Panc1 (cell line): ENCODE measurements around the gene SPAG6. TPM values are rescaled to one million over a fixed set of nuclear protein-coding genes. Genes with fewer than 3 reads are reported as not detected.

Experiments
- ATAC-seq: fragments of 200-7000 bp; cut with Tn5 transposase; 2 replicates; pipeline ENCODE4 v1.9.1; 2020; ENCODE audit warnings: mild to moderate bottlenecking, moderate library complexity
- BruUV-seq: library from RNA; stranded (reverse); fragments of 400-500 nt; replicated peaks from 2 replicates; lab custom pipeline; 2021; lab: Mats Ljungman, UMichigan
- CTCF ChIA-PET: fragments of 300-600 bp; sonication (Branson Sonifier 250); formaldehyde crosslinking; loops from one replicate; lab custom pipeline; 2022; ENCODE audit warnings: antibody characterized with exemption; lab: Charles Lee
- POLR2A ChIA-PET: fragments of 300-600 bp; sonication (Branson Sonifier 250); formaldehyde crosslinking; loops from one replicate; lab custom pipeline; 2022; ENCODE audit warnings: antibody characterized with exemption; lab: Charles Lee
- DNase-seq: peaks from one replicate; pipeline ENCODE4 v3.0.0-alpha.2; 2010; ENCODE audit warnings: low read depth, low spot score
- H3K27ac ChIP-seq: 2 replicates; pipeline ENCODE4 v1.5.1; 2011; ENCODE audit warnings: mild to moderate bottlenecking, low read length, inconsistent platforms
- H3K27me3 ChIP-seq: fragments of 200-500 bp; sonication (Bioruptor generic); 2 replicates; pipeline ENCODE4 v1.6.0; 2014; ENCODE audit warnings: low read length, inconsistent platforms; ENCODE audit not compliant: control insufficient read depth, insufficient read depth
- H3K36me3 ChIP-seq: fragments of 200-500 bp; sonication (Bioruptor generic); 2 replicates; pipeline ENCODE4 v1.5.1; 2014; ENCODE audit warnings: inconsistent platforms, mild to moderate bottlenecking, low read length, moderate library complexity; ENCODE audit not compliant: control insufficient read depth, insufficient read depth
- H3K4me1 ChIP-seq: 2 replicates; pipeline ENCODE4 v1.5.1; 2011; ENCODE audit warnings: inconsistent platforms, mild to moderate bottlenecking, low read length, moderate library complexity; ENCODE audit not compliant: control insufficient read depth, insufficient read depth
- H3K4me3 ChIP-seq, 2 experiments: 2 replicates each; pipeline ENCODE4 v1.5.1; 2011 to 2012; ENCODE audit warnings: low read depth in 2 of 2, low read length in 2 of 2, mild to moderate bottlenecking in 2 of 2, inconsistent platforms in 1 of 2, moderate library complexity in 1 of 2
- H3K9me3 ChIP-seq: fragments of 200-500 bp; sonication (Bioruptor generic); 2 replicates; pipeline ENCODE4 v1.5.1; 2014; ENCODE audit warnings: low read depth, mild to moderate bottlenecking, inconsistent platforms, low read length, moderate library complexity; ENCODE audit not compliant: control insufficient read depth, insufficient read depth
- CTCF ChIP-seq: fragments of 450-650 bp; IDR thresholded peaks from 2 replicates; pipeline ENCODE4 v1.5.1; 2017; ENCODE audit warnings: mild to moderate bottlenecking
- POLR2AphosphoS5 ChIP-seq: IDR thresholded peaks from 2 replicates; pipeline ENCODE4 v1.6.1; 2012; ENCODE audit warnings: mild to moderate bottlenecking, low read depth, low read length, moderate library complexity
- REST ChIP-seq, 2 experiments: IDR thresholded peaks; 2 replicates each; pipeline ENCODE4 v1.6.1; 2011 to 2012; ENCODE audit warnings: low read depth in 2 of 2, control low read depth in 1 of 2, low read length in 1 of 2, mild to moderate bottlenecking in 1 of 2, moderate library complexity in 1 of 2; ENCODE audit not compliant: insufficient read depth in 1 of 2
- SIN3A ChIP-seq: IDR thresholded peaks from 2 replicates; pipeline ENCODE4 v1.6.1; 2012; ENCODE audit warnings: low read depth, mild to moderate bottlenecking, low read length, moderate library complexity, borderline replicate concordance; ENCODE audit not compliant: insufficient read depth
- TCF7L2 ChIP-seq: IDR thresholded peaks from 2 replicates; pipeline ENCODE4 v1.6.1; 2011; ENCODE audit warnings: mild to moderate bottlenecking, low read depth, low read length, inconsistent platforms
- in situ Hi-C: cut with HindIII; loops from 2 replicates; pipeline ENCODE4 v1.10.0; 2016; ENCODE audit warnings: low sequenced_read_pairs, low pct_unique_long_range_greater_than_20kb
- intact Hi-C: fragments of 100-400 bp; cut with micrococcal nuclease; formaldehyde crosslinking; loops from one replicate; pipeline ENCODE4 v1.10.0; 2022; ENCODE audit not compliant: unreplicated experiment
- total RNA-seq: library from RNA; stranded (reverse); gene quantifications from one replicate; pipeline ENCODE4 v1.2.1, GENCODE V29; 2021; ENCODE audit not compliant: unreplicated experiment

Gene SPAG6
- total RNA-seq, 1 experiment from 2014 or later: not detected

- Histone ChIP-seq H3K9me3 (no peaks in the 10 kb centered on the region), H3K4me1 (no peaks in the 10 kb centered on the region), H3K4me3 (no peak overlapping the region), H3K36me3 (no peaks in the 10 kb centered on the region), H3K27ac (no peak overlapping the region), H3K27me3 (0 out of 2 replicates have a peak, but pooled peaks cover 2% of the 10 kb centered on the region)
- POLR2A ChIA-PET: no interaction called here
- BruUV-seq: no TSS peak
- in situ Hi-C loops (no loop called here), intact Hi-C loops (no loop called here)
- no peak for TF ChIP-seq TCF7L2
- no peak for TF ChIP-seq CTCF
- no peak for TF ChIP-seq REST (IDR thresholded peaks at IDR 0.05; ENCODE audit: insufficient read depth in 1 of 2, low read depth in 2 of 2, low read length in 1 of 2)
- no peak for TF ChIP-seq POLR2AphosphoS5
- TF ChIP-seq SIN3A: no peak
- ATAC-seq (no peak), DNase-seq (no peak)
- CTCF ChIA-PET: interaction anchor here (0.6 kb wide), 1 partner anchor 357 kb away, joined by 3 read pairs; no protein-coding TSS in a partner anchor
Measured at GRCh38 chr10:22351131-22351703, 5.9 kb downstream of the SPAG6 start.

GRCh38 chr10:22356324-22356873, 11.1 kb downstream of the SPAG6 start:
- no peaks in the 10 kb centered on the region for H3K27me3 ChIP-seq
- in situ Hi-C loops: no loop called here

More at GRCh38 chr10:22356324-22356873, 11.1 kb downstream of the SPAG6 start:
- no peak for TF ChIP-seq REST (IDR thresholded peaks at IDR 0.05; ENCODE audit: insufficient read depth in 1 of 2, low read depth in 2 of 2, low read length in 1 of 2)
- TF ChIP-seq CTCF: no peak
- no peak for TF ChIP-seq TCF7L2
- DNase-seq (no peak), ATAC-seq (no peak)
- Histone ChIP-seq H3K36me3 (no peaks in the 10 kb centered on the region), H3K4me1 (no peaks in the 10 kb centered on the region), H3K4me3 (no peak overlapping the region), H3K9me3 (no peaks in the 10 kb centered on the region), H3K27ac (no peak overlapping the region)
- ChIA-PET POLR2A (no interaction called here), CTCF (no interaction called here)
- intact Hi-C loops: no loop called here
- no TSS peak for BruUV-seq
